CD14-positive monocyte (primary cell): ENCODE data around the gene JPT1. TPM values are rescaled to one million over a fixed set of nuclear protein-coding genes. Genes with fewer than 3 reads are reported as not detected.
"Not testable (repeated sequence)": the region's sequence is repeated elsewhere in the genome, so short reads cannot be mapped to it uniquely, and the experiment has no call there.

Experiments used
- DNase-seq, 3 donors: peaks; one replicate each; pipeline ENCODE4 v3.0.0-alpha.2; 2011 to 2022
- H2AFZ ChIP-seq: 2 replicates; pipeline ENCODE4 v1.6.0; 2012; ENCODE audit warnings: mild to moderate bottlenecking, low read depth, low read length, inconsistent platforms; ENCODE audit not compliant: insufficient read depth, poor library complexity, severe bottlenecking
- H3K27ac ChIP-seq, 2 donors: 1 replicate in 1 of 2; 2 replicates in 1 of 2; pipeline ENCODE4 v1.5.1; 2012 to 2013; ENCODE audit warnings: low read length in 2 of 2, control low read depth in 1 of 2, inconsistent platforms in 1 of 2, low read depth in 1 of 2, mild to moderate bottlenecking in 1 of 2
- H3K27me3 ChIP-seq, 2 donors: one replicate each; pipeline versions ENCODE4 v1.6.0 to v1.6.1; 2011 to 2013; ENCODE audit warnings: low read length in 2 of 2; ENCODE audit not compliant: control insufficient read depth in 2 of 2, insufficient read depth in 2 of 2
- H3K36me3 ChIP-seq, 2 donors: replicated peaks in 1 of 2; 1 replicate in 1 of 2; 2 replicates in 1 of 2; pipeline versions ENCODE4 v1.5.1 to v1.6.1; 2012 to 2013; ENCODE audit warnings: low read length in 2 of 2, control low read depth in 1 of 2, inconsistent platforms in 1 of 2, mild to moderate bottlenecking in 1 of 2; ENCODE audit not compliant: insufficient read depth in 2 of 2, control insufficient read depth in 1 of 2
- H3K4me1 ChIP-seq, 2 donors: 1 replicate in 1 of 2; 2 replicates in 1 of 2; pipeline versions ENCODE4 v1.5.1 to v1.6.1; 2012 to 2013; ENCODE audit warnings: low read length in 2 of 2, control low read depth in 1 of 2, inconsistent platforms in 1 of 2, mild to moderate bottlenecking in 1 of 2, moderate library complexity in 1 of 2; ENCODE audit not compliant: insufficient read depth in 2 of 2, control insufficient read depth in 1 of 2
- H3K4me2 ChIP-seq: replicated peaks from 2 replicates; pipeline ENCODE3; 2012; ENCODE audit warnings: low read length, moderate library complexity, mild to moderate bottlenecking; ENCODE audit not compliant: poor library complexity, severe bottlenecking; ENCODE audit errors: extremely low read depth
- H3K4me3 ChIP-seq, 3 experiments: fragments of 200-600 bp in 1 of 3; sonication (generic) in 1 of 3; replicated peaks in 1 of 3; 1 replicate in 2 of 3; 2 replicates in 1 of 3; pipeline ENCODE4 v1.5.1; 2011 to 2013; ENCODE audit warnings: low read length in 3 of 3, mild to moderate bottlenecking in 3 of 3, control low read depth in 2 of 3, low read depth in 2 of 3, inconsistent platforms in 1 of 3, moderate library complexity in 1 of 3
- H3K79me2 ChIP-seq: 2 replicates; pipeline ENCODE4 v1.6.0; 2012; ENCODE audit warnings: mild to moderate bottlenecking, control low read depth, inconsistent platforms, low read length, moderate library complexity; ENCODE audit not compliant: insufficient read depth
- H3K9ac ChIP-seq: 2 replicates; pipeline ENCODE4 v1.6.0; 2017; ENCODE audit warnings: low read length, mild to moderate bottlenecking; ENCODE audit not compliant: insufficient read depth, poor library complexity, severe bottlenecking
- H3K9me3 ChIP-seq, 2 donors: replicated peaks in 1 of 2; 1 replicate in 1 of 2; 2 replicates in 1 of 2; pipeline versions ENCODE4 v1.5.1 to v1.6.1; 2012 to 2013; ENCODE audit warnings: low read length in 2 of 2, control low read depth in 1 of 2; ENCODE audit not compliant: control insufficient read depth in 1 of 2, insufficient read depth in 1 of 2
- H4K20me1 ChIP-seq: 2 replicates; pipeline ENCODE4 v1.6.0; 2012; ENCODE audit warnings: mild to moderate bottlenecking, low read length, control low read depth, moderate library complexity; ENCODE audit not compliant: insufficient read depth
- H3K27ac Mint-ChIP-seq, 7 donors: one replicate each; pipeline ENCODE4 v1.8.0; 2020; ENCODE audit warnings: mild to moderate bottlenecking in 7 of 7, mixed read lengths in 7 of 7, moderate library complexity in 6 of 7, inconsistent platforms in 2 of 7
- H3K27me3 Mint-ChIP-seq, 3 donors: one replicate each; pipeline ENCODE4 v1.8.0; 2021 to 2022; ENCODE audit warnings: low read depth in 3 of 3, mild to moderate bottlenecking in 3 of 3, mixed read lengths in 3 of 3, moderate library complexity in 3 of 3, inconsistent platforms in 1 of 3
- H3K36me3 Mint-ChIP-seq, 2 donors: one replicate each; pipeline ENCODE4 v1.8.0; 2020; ENCODE audit warnings: mixed read lengths in 2 of 2, inconsistent platforms in 1 of 2, mild to moderate bottlenecking in 1 of 2
- H3K4me1 Mint-ChIP-seq: one replicate; pipeline ENCODE4 v1.8.0; 2020; ENCODE audit warnings: mild to moderate bottlenecking, mixed read lengths
- H3K4me3 Mint-ChIP-seq, 2 donors: one replicate each; pipeline ENCODE4 v1.8.0; 2020; ENCODE audit warnings: mild to moderate bottlenecking in 2 of 2, mixed read lengths in 2 of 2, moderate library complexity in 1 of 2
- H3K9me3 Mint-ChIP-seq, 7 donors: one replicate each; pipeline ENCODE4 v1.8.0; 2020 to 2022; ENCODE audit warnings: mixed read lengths in 7 of 7, mild to moderate bottlenecking in 6 of 7, moderate library complexity in 6 of 7, inconsistent platforms in 2 of 7
- WGBS: methylation state at CpG from one replicate; pipeline ENCODE4 v1.1.5; 2013; ENCODE audit warnings: missing lambda C conversion rate; ENCODE audit not compliant: insufficient coverage; 5-methylcytosine and 5-hydroxymethylcytosine counted together
- intact Hi-C, 2 donors: fragments of 100-400 bp; cut with micrococcal nuclease; formaldehyde crosslinking; loops; one replicate each; pipeline versions ENCODE4 v1.15.0 to v1.15.1; 2023
- polyA plus RNA-seq, 3 donors: library from polyadenylated mRNA; depleted of rRNA in 1 of 3; unstranded in 2 of 3; stranded (reverse) in 1 of 3; fragments of 300-500 nt in 2 of 3; fragments of >200 nt in 1 of 3; fragmentation: Illumina TruSeq in 2 of 3; gene quantifications; 1 replicate in 2 of 3; 2 replicates in 1 of 3; pipeline ENCODE4 v1.2.3, GENCODE V29; 2012 to 2021
- TF ChIP-seq, protein P1 (sequence below): fragments of 200-600 bp; IDR thresholded peaks from one replicate; pipeline ENCODE4 v1.8.0; 2022; ENCODE audit warnings: antibody characterized with exemption, mild to moderate bottlenecking

JPT1 gene
- polyA plus RNA-seq, 3 donors = 79.7 to 181 (median 156) TPM

DNA sequence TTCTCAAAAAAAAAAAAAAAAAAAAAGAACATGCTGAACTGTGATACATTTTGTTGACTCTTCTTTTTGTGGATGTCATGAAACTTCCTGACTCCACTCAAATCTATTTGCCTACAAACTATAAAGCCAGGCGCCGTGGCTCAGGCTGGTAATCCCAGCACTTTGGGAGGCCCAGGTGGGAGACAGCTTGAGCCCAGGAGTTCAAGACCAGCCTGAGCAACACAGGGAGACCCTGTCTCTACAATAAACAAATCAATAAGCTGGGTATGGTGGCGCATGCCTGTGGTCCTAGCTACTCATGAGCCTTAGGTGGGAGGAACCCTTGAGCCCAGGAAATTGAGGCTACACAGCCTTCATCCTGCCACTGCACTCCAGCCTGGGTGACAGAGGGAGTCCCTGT, 21.3 kb downstream of the JPT1 start:
- Histone ChIP-seq H3K27ac (no peak overlapping the region), H2AFZ (no peak overlapping the region), H4K20me1 (peaks cover 17% of the 10 kb centered on the region), H3K4me2 (no peak overlapping the region), H3K9me3 (no peaks in the 10 kb centered on the region), H3K4me3 (no peak overlapping the region), H3K36me3 (peaks cover 36 to 53% of the 10 kb centered on the region in 2 donors), H3K27me3 (no peaks in the 10 kb centered on the region), H3K4me1 (peaks cover 17 to 24% of the 10 kb centered on the region in 2 donors), H3K79me2 (peaks cover 15% of the 10 kb centered on the region), H3K9ac (no peak overlapping the region)
- TF ChIP-seq, protein P1, sequence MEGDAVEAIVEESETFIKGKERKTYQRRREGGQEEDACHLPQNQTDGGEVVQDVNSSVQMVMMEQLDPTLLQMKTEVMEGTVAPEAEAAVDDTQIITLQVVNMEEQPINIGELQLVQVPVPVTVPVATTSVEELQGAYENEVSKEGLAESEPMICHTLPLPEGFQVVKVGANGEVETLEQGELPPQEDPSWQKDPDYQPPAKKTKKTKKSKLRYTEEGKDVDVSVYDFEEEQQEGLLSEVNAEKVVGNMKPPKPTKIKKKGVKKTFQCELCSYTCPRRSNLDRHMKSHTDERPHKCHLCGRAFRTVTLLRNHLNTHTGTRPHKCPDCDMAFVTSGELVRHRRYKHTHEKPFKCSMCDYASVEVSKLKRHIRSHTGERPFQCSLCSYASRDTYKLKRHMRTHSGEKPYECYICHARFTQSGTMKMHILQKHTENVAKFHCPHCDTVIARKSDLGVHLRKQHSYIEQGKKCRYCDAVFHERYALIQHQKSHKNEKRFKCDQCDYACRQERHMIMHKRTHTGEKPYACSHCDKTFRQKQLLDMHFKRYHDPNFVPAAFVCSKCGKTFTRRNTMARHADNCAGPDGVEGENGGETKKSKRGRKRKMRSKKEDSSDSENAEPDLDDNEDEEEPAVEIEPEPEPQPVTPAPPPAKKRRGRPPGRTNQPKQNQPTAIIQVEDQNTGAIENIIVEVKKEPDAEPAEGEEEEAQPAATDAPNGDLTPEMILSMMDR = no peak
- no peaks in the 10 kb centered on the region for H3K9me3 Mint-ChIP-seq
- no peak overlapping the region for H3K27ac Mint-ChIP-seq
- intact Hi-C loops = no loop called here
- DNase-seq = no peak
- H3K27me3 Mint-ChIP-seq = no peaks in the 10 kb centered on the region
- 94% methylated on average over 2 of the region's 3 CpGs for WGBS
- H3K4me3 Mint-ChIP-seq = no peak overlapping the region
- peaks cover 14% of the 10 kb centered on the region for H3K4me1 Mint-ChIP-seq
- peaks cover 31 to 54% of the 10 kb centered on the region in 2 donors for H3K36me3 Mint-ChIP-seq

DNA sequence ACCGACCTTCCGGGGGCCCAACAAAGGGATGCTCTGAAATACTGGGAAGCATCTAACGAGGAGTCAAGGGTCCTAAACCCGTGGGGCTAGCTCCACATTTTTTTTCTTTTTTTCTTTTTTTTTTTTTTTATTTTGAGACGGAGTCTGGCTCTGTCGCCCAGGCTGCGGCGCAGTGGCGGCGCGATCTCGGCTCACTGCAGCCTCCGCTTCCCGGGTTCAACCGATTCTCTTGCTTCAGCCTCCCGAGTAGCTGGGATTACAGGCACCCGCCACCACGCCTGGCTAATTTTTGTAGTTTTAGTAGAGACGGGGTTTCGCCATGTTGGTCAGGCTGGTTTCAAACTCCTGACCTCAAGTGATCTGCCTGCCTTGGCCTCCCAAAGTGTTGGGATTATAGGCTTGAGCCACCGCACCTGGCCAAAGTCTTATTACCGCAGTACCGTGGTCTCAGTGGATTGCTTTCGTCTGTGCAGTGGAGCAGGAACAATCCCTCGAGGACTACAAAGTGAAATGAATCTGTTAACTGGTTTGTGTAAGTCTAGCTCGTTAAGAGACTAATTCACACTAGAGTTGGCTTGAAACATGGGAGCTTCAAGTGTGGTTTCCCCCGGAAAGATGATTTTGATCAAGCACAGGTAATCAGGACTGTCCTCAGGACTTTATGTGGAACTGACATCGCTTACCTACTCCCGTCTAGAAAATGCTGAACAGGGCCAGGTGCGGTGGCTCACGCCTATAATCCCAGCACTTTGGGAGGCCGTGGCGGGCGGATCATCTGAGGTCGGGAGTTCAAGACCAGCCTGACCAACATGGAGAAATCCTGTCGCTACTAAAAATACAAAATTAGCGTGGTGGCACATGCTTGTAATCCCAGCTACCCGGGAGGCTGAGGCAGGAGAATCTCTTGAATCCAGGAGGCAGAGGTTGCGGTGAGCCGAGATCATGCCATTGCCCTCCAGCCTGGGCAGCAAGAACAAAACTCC, 22.0 kb downstream of the JPT1 start:
- H3K79me2 ChIP-seq = peaks cover 15% of the 10 kb centered on the region

More for the DNA sequence above, 22.0 kb downstream of the JPT1 start:
- H3K27me3 ChIP-seq, H3K9me3 ChIP-seq, DNase-seq, intact Hi-C loops, H3K9me3 Mint-ChIP-seq, H3K27me3 Mint-ChIP-seq: not testable (repeated sequence)
- H3K27ac ChIP-seq = peak overlapping the region; percentile 50 to 75
- Mint-ChIP-seq H3K4me3 (peak overlapping the region; percentile 84 to 86), H3K27ac (peak overlapping the region; percentile 8 to 84 (median 76)), H3K36me3 (peaks cover 31 to 50% of the 10 kb centered on the region in 2 donors), H3K4me1 (peaks cover 14% of the 10 kb centered on the region)
- peak overlapping the region; percentile 93 for H3K4me2 ChIP-seq
- peaks cover 17 to 24% of the 10 kb centered on the region in 2 donors for H3K4me1 ChIP-seq
- peaks cover 36 to 50% of the 10 kb centered on the region in 2 donors for H3K36me3 ChIP-seq
- 82% methylated on average over 29 of the region's 40 CpGs for WGBS
- peak overlapping the region; percentile 85 for H2AFZ ChIP-seq
- H4K20me1 ChIP-seq = peaks cover 17% of the 10 kb centered on the region
- H3K9ac ChIP-seq = peak overlapping the region; percentile 76
- peak overlapping the region; percentile 72 to 92 (median 73) for H3K4me3 ChIP-seq
